Ovary (tissue), 9 donors: ENCODE data around the gene FHOD3. TPM values are rescaled to one million over a fixed set of nuclear protein-coding genes. Genes with fewer than 3 reads are reported as not detected.

Source experiments
- DNase-seq, 5 donors: peaks; one replicate each; pipeline ENCODE4 v3.0.0-alpha.2; 2019 to 2020
- H3K27ac ChIP-seq, 2 donors: fragments of 200-600 bp; one replicate each; pipeline versions ENCODE4 v1.5.1 to v1.8.0; 2019 to 2022
- H3K27me3 ChIP-seq: fragments of 200-600 bp; one replicate; pipeline ENCODE4 v1.8.0; 2022
- H3K36me3 ChIP-seq: fragments of 200-600 bp; sonication (generic); one replicate; pipeline ENCODE4 v1.5.1; 2019
- H3K4me1 ChIP-seq: one replicate; pipeline ENCODE4 v1.8.1; 2013; ENCODE audit warnings: mild to moderate bottlenecking, moderate library complexity; ENCODE audit not compliant: insufficient read depth
- H3K4me3 ChIP-seq: fragments of 200-600 bp; sonication (generic); one replicate; pipeline ENCODE4 v1.5.1; 2017
- H3K9me3 ChIP-seq, 2 donors: fragments of 200-600 bp in 1 of 2; sonication (generic) in 1 of 2; one replicate each; pipeline versions ENCODE4 v1.5.1 to v1.8.1; 2013 to 2019; ENCODE audit warnings: mild to moderate bottlenecking in 1 of 2, moderate library complexity in 1 of 2
- CTCF ChIP-seq, 3 donors: fragments of 450-650 bp in 2 of 3; fragments of 200-600 bp in 1 of 3; IDR thresholded peaks; one replicate each; pipeline versions ENCODE4 v1.5.1 to v1.8.0; 2016 to 2022; ENCODE audit warnings: antibody characterized with exemption in 3 of 3, mild to moderate bottlenecking in 1 of 3
- EP300 ChIP-seq: sonication (generic); formaldehyde crosslinking; IDR thresholded peaks from one replicate; pipeline ENCODE4 v1.6.1; 2017; ENCODE audit warnings: antibody characterized with exemption
- POLR2A ChIP-seq: fragments of 450-650 bp; IDR thresholded peaks from one replicate; pipeline ENCODE4 v1.6.1; 2017; ENCODE audit warnings: antibody characterized with exemption, mild to moderate bottlenecking, moderate library complexity
- WGBS, 3 donors: extraction: QIAGEN DNeasy Blood & Tissue Kit in 1 of 3; methylation state at CpG; one replicate each; pipeline versions ENCODE4 v1.1.5 to v1.1.7; 2013 to 2017; 5-methylcytosine and 5-hydroxymethylcytosine counted together
- intact Hi-C, 4 donors: fragments of 100-400 bp; cut with DNase I; formaldehyde crosslinking; loops; one replicate each; pipeline versions ENCODE4 v1.11.0 to v1.15.1; 2022 to 2023
- polyA plus RNA-seq, 2 donors: library from polyadenylated mRNA; stranded (reverse); fragments of 200-250 nt in 1 of 2; fragments of 350-450 nt in 1 of 2; fragmentation: Illumina TruSeq in 1 of 2; extraction: RNeasy Lipid Tissue Mini Kit (QIAGEN cat#74804) in 1 of 2; gene quantifications; one replicate each; pipeline ENCODE4 v1.2.3, GENCODE V29; 2013 to 2014
- total RNA-seq, 7 donors: library from RNA; depleted of rRNA in 2 of 7; stranded (reverse); fragments of >200 nt in 2 of 7; fragmentation: NEBNext Ultra II Directional in 3 of 7; extraction: Animal tissue kit (Norgen Biotek cat#: 25700) in 3 of 7; gene quantifications; one replicate each; pipeline versions ENCODE4 v1.1.0 to v1.2.4, GENCODE V29; 2016 to 2023
- donor health status: DM: no; HTN: no; CAD: no; lungs with moderate emphysema.
- donor health status: DM: no; HTN: no; CAD: no.
- donor health status: Bipolar disorder and iron deficiency.
- donor health status: DM: yes; HTN: yes; CAD: no.
- donor health status: DM: no; HTN: no; CAD: no.
- donor health status: DM: yes; HTN: yes; CAD: no.

Gene FHOD3
- total and polyA plus RNA-seq, 9 donors = 3.5 to 62.5 (median 11.0) TPM

- Histone ChIP-seq H3K36me3 (no peaks in the 10 kb centered on the region), H3K4me3 (no peak overlapping the region), H3K27me3 (no peaks in the 10 kb centered on the region), H3K9me3 (no peaks in the 10 kb centered on the region), H3K4me1 (peaks cover 5% of the 10 kb centered on the region), H3K27ac (no peak overlapping the region)
- TF ChIP-seq EP300 (no peak), CTCF (IDR thresholded peaks at IDR 0.05) (no peak), POLR2A (no peak)
- intact Hi-C loops = no loop called here
- DNase-seq = no peak
- 20 to 21% (median 21%) methylated on average over 11 of the region's 11 CpGs for WGBS, 3 donors
These were observed 375.2 kb downstream of the FHOD3 start for GRCh38 chr18:36672437-36673344.

GRCh38 chr18:36673452-36673851, 375.9 kb downstream of the FHOD3 start:
- intact Hi-C loops = no loop called here
- TF ChIP-seq CTCF (IDR thresholded peaks at IDR 0.05) (no peak), EP300 (no peak), POLR2A (no peak)
- Histone ChIP-seq H3K4me1 (peaks cover 5% of the 10 kb centered on the region), H3K27ac (no peak overlapping the region), H3K27me3 (no peaks in the 10 kb centered on the region), H3K4me3 (no peak overlapping the region), H3K36me3 (no peaks in the 10 kb centered on the region), H3K9me3 (no peaks in the 10 kb centered on the region)
- DNase-seq = no peak
- WGBS, 3 donors = 42 to 67% (median 50%) methylated on average over 3 of the region's 3 CpGs

GRCh38 chr18:36675076-36675475, 377.6 kb downstream of the FHOD3 start:
- TF ChIP-seq POLR2A (no peak), CTCF (IDR thresholded peaks at IDR 0.05) (no peak)

GRCh38 chr18:36675542-36675941, 378.0 kb downstream of the FHOD3 start:
- H3K9me3 ChIP-seq = no peaks in the 10 kb centered on the region
- no peaks in the 10 kb centered on the region for H3K27me3 ChIP-seq
- 83 to 95% (median 94%) methylated on average over 2 of the region's 2 CpGs for WGBS, 3 donors
- peaks cover 5% of the 10 kb centered on the region for H3K4me1 ChIP-seq
- no peak for TF ChIP-seq CTCF (IDR thresholded peaks at IDR 0.05)
- no peak for TF ChIP-seq EP300
- no peak for TF ChIP-seq POLR2A
- intact Hi-C loops = no loop called here
- no peak overlapping the region for H3K4me3 ChIP-seq
- DNase-seq = no peak
- no peaks in the 10 kb centered on the region for H3K36me3 ChIP-seq
- no peak overlapping the region for H3K27ac ChIP-seq

More at GRCh38 chr18:36675076-36675475, 377.6 kb downstream of the FHOD3 start:
- intact Hi-C loops = no loop called here
- Histone ChIP-seq H3K27ac (no peak overlapping the region), H3K9me3 (no peaks in the 10 kb centered on the region), H3K27me3 (no peaks in the 10 kb centered on the region), H3K36me3 (no peaks in the 10 kb centered on the region), H3K4me1 (peaks cover 5% of the 10 kb centered on the region), H3K4me3 (no peak overlapping the region)
- no peak for DNase-seq
- WGBS, 3 donors = 89 to 92% (median 90%) methylated on average over 3 of the region's 3 CpGs
